ENCODE results near the gene CRABP1. TPM values are rescaled to one million over a fixed set of nuclear protein-coding genes. Genes with fewer than 3 reads are reported as not detected.

The CRABP1 gene
- total and polyA plus RNA-seq, 3 donors from 2014 or later = 0.74 to 2.4 (median 1.1) TPM

GRCh38 chr15:78389322-78389721 is 49.2 kb downstream of the CRABP1 start:
- intact Hi-C loops (cut with DNase I; ENCODE audit: low total_unique reads) = no loop called here
- peaks cover 4% of the 10 kb centered on the region for H3K4me1 ChIP-seq
- 64 to 78% methylated on average over 5 to 7 of the region's 7 CpGs for WGBS, 2 donors
- H3K27ac ChIP-seq = no peak overlapping the region
- TF ChIP-seq POLR2A (IDR thresholded peaks at IDR 0.05) = no peak
- TF ChIP-seq, protein P1, sequence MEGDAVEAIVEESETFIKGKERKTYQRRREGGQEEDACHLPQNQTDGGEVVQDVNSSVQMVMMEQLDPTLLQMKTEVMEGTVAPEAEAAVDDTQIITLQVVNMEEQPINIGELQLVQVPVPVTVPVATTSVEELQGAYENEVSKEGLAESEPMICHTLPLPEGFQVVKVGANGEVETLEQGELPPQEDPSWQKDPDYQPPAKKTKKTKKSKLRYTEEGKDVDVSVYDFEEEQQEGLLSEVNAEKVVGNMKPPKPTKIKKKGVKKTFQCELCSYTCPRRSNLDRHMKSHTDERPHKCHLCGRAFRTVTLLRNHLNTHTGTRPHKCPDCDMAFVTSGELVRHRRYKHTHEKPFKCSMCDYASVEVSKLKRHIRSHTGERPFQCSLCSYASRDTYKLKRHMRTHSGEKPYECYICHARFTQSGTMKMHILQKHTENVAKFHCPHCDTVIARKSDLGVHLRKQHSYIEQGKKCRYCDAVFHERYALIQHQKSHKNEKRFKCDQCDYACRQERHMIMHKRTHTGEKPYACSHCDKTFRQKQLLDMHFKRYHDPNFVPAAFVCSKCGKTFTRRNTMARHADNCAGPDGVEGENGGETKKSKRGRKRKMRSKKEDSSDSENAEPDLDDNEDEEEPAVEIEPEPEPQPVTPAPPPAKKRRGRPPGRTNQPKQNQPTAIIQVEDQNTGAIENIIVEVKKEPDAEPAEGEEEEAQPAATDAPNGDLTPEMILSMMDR (IDR thresholded peaks at IDR 0.05) = no peak
- H3K36me3 ChIP-seq (ENCODE audit: low read depth, missing control alignments) = no peaks in the 10 kb centered on the region
- DNase-seq = no peak
- no peaks in the 10 kb centered on the region for H3K9me3 ChIP-seq
- no peak overlapping the region for H3K4me3 ChIP-seq
- no peaks in the 10 kb centered on the region for H3K27me3 ChIP-seq

DNA sequence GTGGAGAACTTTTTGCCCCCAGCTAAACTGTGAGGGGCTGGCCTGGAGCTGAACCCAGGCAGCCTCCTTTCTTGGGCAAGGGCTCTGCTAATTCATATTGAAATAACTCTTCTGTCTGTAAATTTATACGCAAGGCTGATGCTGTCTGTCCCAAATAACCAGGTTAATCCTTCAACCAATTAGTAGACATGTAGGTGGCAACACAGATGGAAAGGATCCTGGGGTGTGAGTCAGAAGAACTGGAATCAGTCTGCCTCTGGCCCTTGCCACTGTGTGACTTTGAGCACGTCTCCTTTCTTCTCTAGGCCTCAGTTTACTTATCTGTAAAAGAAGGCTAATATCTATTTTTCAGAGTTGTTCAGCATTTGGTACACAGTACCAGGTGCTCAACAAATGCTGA is 49.6 kb downstream of the CRABP1 start:
- no peaks in the 10 kb centered on the region for H3K27me3 ChIP-seq
- H3K4me1 ChIP-seq = peaks cover 4% of the 10 kb centered on the region
- intact Hi-C loops (cut with DNase I; ENCODE audit: low total_unique reads) = no loop called here
- no peak overlapping the region for H3K4me3 ChIP-seq
- 83 to 92% methylated on average over 2 of the region's 2 CpGs for WGBS, 2 donors
- no peak overlapping the region for H3K27ac ChIP-seq
- H3K36me3 ChIP-seq (ENCODE audit: low read depth, missing control alignments) = no peaks in the 10 kb centered on the region
- DNase-seq = no peak
- TF ChIP-seq, protein P1 (IDR thresholded peaks at IDR 0.05) = no peak
- no peak for TF ChIP-seq POLR2A (IDR thresholded peaks at IDR 0.05)
- no peaks in the 10 kb centered on the region for H3K9me3 ChIP-seq

- Histone ChIP-seq H3K4me3 (no peak overlapping the region), H3K9me3 (no peaks in the 10 kb centered on the region), H3K4me1 (peaks cover 4% of the 10 kb centered on the region), H3K27me3 (no peaks in the 10 kb centered on the region), H3K27ac (no peak overlapping the region), H3K36me3 (ENCODE audit: low read depth, missing control alignments) (no peaks in the 10 kb centered on the region)
- TF ChIP-seq, protein P1 (IDR thresholded peaks at IDR 0.05) = no peak
- TF ChIP-seq POLR2A (IDR thresholded peaks at IDR 0.05) = no peak
- intact Hi-C loops (cut with DNase I; ENCODE audit: low total_unique reads) = no loop called here
- 91 to 97% methylated on average over 1 of the region's 1 CpG for WGBS, 2 donors
- DNase-seq = no peak
These were observed 50.1 kb downstream of the CRABP1 start for GRCh38 chr15:78390242-78390641.

DNA sequence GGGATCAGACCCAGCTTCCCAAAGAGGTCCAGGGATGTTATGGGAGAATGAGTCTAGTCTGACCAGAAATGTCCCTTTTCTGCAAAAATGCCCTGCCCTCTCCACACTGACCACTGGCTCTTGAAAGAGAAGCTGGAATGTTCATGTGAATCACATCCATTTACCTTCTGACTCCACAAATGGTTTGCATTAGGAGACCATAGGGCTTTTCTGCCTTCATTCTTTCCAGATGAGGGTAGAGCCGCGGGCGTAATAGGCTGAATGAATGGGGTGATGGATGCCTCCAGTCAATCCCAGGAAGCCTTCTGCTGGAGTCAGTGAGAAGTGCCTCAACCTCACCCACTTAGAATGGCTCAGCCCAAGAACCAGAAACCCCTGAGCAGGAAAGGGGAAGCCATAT is 50.7 kb downstream of the CRABP1 start:
- intact Hi-C loops (cut with DNase I; ENCODE audit: low total_unique reads) = no loop called here
- DNase-seq = no peak
- H3K27me3 ChIP-seq = no peaks in the 10 kb centered on the region
- H3K4me3 ChIP-seq = no peak overlapping the region
- TF ChIP-seq, protein P1 (IDR thresholded peaks at IDR 0.05) = no peak
- TF ChIP-seq POLR2A (IDR thresholded peaks at IDR 0.05) = no peak
- H3K9me3 ChIP-seq = no peaks in the 10 kb centered on the region
- 93 to 97% methylated on average over 3 of the region's 3 CpGs for WGBS, 2 donors
- H3K4me1 ChIP-seq = peaks cover 4% of the 10 kb centered on the region
- no peaks in the 10 kb centered on the region for H3K36me3 ChIP-seq (ENCODE audit: low read depth, missing control alignments)
- no peak overlapping the region for H3K27ac ChIP-seq

DNA sequence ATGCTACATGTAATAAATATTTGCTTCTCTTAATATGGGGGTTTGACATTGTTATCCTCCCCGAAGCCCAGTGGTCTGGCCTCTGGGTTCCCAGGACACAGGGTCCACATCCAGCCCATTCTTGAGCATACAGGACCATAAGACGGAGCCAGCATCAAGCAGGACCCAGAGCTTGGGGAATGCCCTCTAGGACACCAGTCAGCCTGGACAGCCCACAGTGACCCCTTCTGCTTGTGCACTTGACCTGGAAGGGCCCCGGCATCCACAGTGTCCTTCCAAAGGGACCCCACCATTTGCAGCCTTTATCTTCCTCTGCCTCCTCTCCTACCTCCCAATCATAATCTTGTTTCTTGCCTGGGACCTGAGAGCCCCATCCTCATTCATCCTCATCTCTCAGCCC is 51.6 kb downstream of the CRABP1 start:
- Histone ChIP-seq H3K4me3 (no peak overlapping the region), H3K27me3 (no peaks in the 10 kb centered on the region), H3K4me1 (peaks cover 4% of the 10 kb centered on the region), H3K27ac (no peak overlapping the region), H3K36me3 (ENCODE audit: low read depth, missing control alignments) (no peaks in the 10 kb centered on the region), H3K9me3 (no peaks in the 10 kb centered on the region)
- no peak for TF ChIP-seq POLR2A (IDR thresholded peaks at IDR 0.05)
- TF ChIP-seq, protein P1 (IDR thresholded peaks at IDR 0.05) = no peak
- 89 to 100% methylated on average over 3 of the region's 3 CpGs for WGBS, 2 donors
- DNase-seq = no peak
- intact Hi-C loops (cut with DNase I; ENCODE audit: low total_unique reads) = no loop called here
